H1 (cell line): Measurements from ENCODE around the gene KCNA1. TPM values are rescaled to one million over a fixed set of nuclear protein-coding genes. Genes with fewer than 3 reads are reported as not detected.
A peak's percentile ranks its signal among the peaks of the same experiment; 100 is the strongest.

ENCODE experiments used
- CTCF ChIA-PET: fragments of 300-600 bp; sonication (Branson Sonifier 250); formaldehyde crosslinking; loops from one replicate; lab custom pipeline; 2021; ENCODE audit not compliant: partially characterized antibody; lab: Charles Lee
- POLR2A ChIA-PET: fragments of 300-600 bp; sonication (Branson Sonifier 250); formaldehyde crosslinking; loops from one replicate; lab custom pipeline; 2021; ENCODE audit warnings: inconsistent platforms; ENCODE audit not compliant: partially characterized antibody; lab: Charles Lee
- DNase-seq, 2 experiments: peaks; one replicate each; pipeline versions ENCODE4 v3.0.0 to v3.0.0-alpha.2; 2010 to 2022; ENCODE audit warnings: low spot score in 2 of 2, low read depth in 1 of 2, mixed read lengths in 1 of 2
- FAIRE-seq: peaks from 2 replicates; lab custom pipeline; 2011; peaks lifted over from hg19 to GRCh38; lab: Jason Lieb, UNC
- H2AFZ ChIP-seq: 2 replicates; pipeline ENCODE4 v1.8.1; 2012; ENCODE audit warnings: low read length, inconsistent platforms
- H2AK5ac ChIP-seq: 2 replicates; pipeline ENCODE4 v1.6.1; 2013; ENCODE audit warnings: low read depth, low read length
- H2BK120ac ChIP-seq: replicated peaks from 2 replicates; pipeline ENCODE3; 2013; ENCODE audit warnings: low read depth, low read length, inconsistent platforms
- H2BK12ac ChIP-seq: 2 replicates; pipeline ENCODE4 v1.6.1; 2013; ENCODE audit warnings: low read depth, low read length
- H2BK15ac ChIP-seq: 2 replicates; pipeline ENCODE4 v1.6.1; 2013; ENCODE audit warnings: low read length
- H2BK20ac ChIP-seq: 2 replicates; pipeline ENCODE4 v1.6.1; 2013; ENCODE audit warnings: low read length
- H2BK5ac ChIP-seq: 2 replicates; pipeline ENCODE4 v1.6.1; 2013; ENCODE audit warnings: low read depth, low read length
- H3K14ac ChIP-seq: 2 replicates; pipeline ENCODE4 v1.6.1; 2013; ENCODE audit warnings: inconsistent platforms; ENCODE audit not compliant: insufficient read length
- H3K18ac ChIP-seq: 2 replicates; pipeline ENCODE4 v1.6.1; 2013; ENCODE audit warnings: low read length; ENCODE audit errors: extremely low read depth
- H3K23ac ChIP-seq: 2 replicates; pipeline ENCODE4 v1.6.1; 2013; ENCODE audit warnings: inconsistent platforms; ENCODE audit not compliant: insufficient read length
- H3K23me2 ChIP-seq: 2 replicates; pipeline ENCODE4 v1.6.1; 2013; ENCODE audit warnings: low read depth, low read length
- H3K27ac ChIP-seq: 2 replicates; pipeline ENCODE4 v1.6.1; 2011; ENCODE audit warnings: low read depth, low read length, inconsistent platforms
- H3K27me3 ChIP-seq, 4 experiments: replicated peaks in 1 of 4; 1 replicate in 1 of 4; 2 replicates in 3 of 4; pipeline versions ENCODE4 v1.6.1 to v1.8.1; 2011 to 2013; ENCODE audit warnings: low read length in 3 of 4, mild to moderate bottlenecking in 3 of 4, inconsistent platforms in 2 of 4, mixed read lengths in 2 of 4, moderate library complexity in 1 of 4; ENCODE audit not compliant: control insufficient read depth in 3 of 4, insufficient read depth in 3 of 4; ENCODE audit errors: extremely low read depth in 1 of 4
- H3K36me3 ChIP-seq, 4 experiments: 2 replicates each; pipeline versions ENCODE4 v1.6.1 to v1.8.1; 2011 to 2013; ENCODE audit warnings: mild to moderate bottlenecking in 4 of 4, low read length in 3 of 4, moderate library complexity in 2 of 4, control low read depth in 1 of 4, inconsistent platforms in 1 of 4; ENCODE audit not compliant: insufficient read depth in 4 of 4, control insufficient read depth in 2 of 4
- H3K4ac ChIP-seq: replicated peaks from 2 replicates; pipeline ENCODE3; 2013; ENCODE audit warnings: low read length, low read depth, mixed read lengths, inconsistent platforms; ENCODE audit not compliant: insufficient read length
- H3K4me1 ChIP-seq, 4 experiments: replicated peaks in 1 of 4; 1 replicate in 1 of 4; 2 replicates in 3 of 4; pipeline versions ENCODE4 v1.6.1 to v1.8.1; 2011 to 2013; ENCODE audit warnings: low read length in 3 of 4, inconsistent platforms in 2 of 4, mixed read lengths in 1 of 4; ENCODE audit not compliant: insufficient read depth in 4 of 4, control insufficient read depth in 3 of 4
- H3K4me2 ChIP-seq, 2 experiments: 2 replicates each; pipeline versions ENCODE4 v1.6.1 to v1.8.1; 2011 to 2013; ENCODE audit warnings: low read depth in 2 of 2, low read length in 2 of 2, control low read depth in 1 of 2, inconsistent platforms in 1 of 2, mild to moderate bottlenecking in 1 of 2; ENCODE audit not compliant: insufficient read depth in 1 of 2
- H3K4me3 ChIP-seq, 4 experiments: fragments of 200-600, 300-600 bp in 1 of 4; sonication (generic), shearing (Covaris generic), sonication (Bioruptor Twin) in 1 of 4; 2 replicates each; pipeline versions ENCODE4 v1.5.1 to v1.8.1; 2011 to 2016; ENCODE audit warnings: low read length in 4 of 4, low read depth in 3 of 4, control low read depth in 2 of 4, inconsistent platforms in 2 of 4, mild to moderate bottlenecking in 2 of 4, mixed read lengths in 1 of 4, moderate library complexity in 1 of 4; ENCODE audit not compliant: insufficient read depth in 2 of 4; ENCODE audit errors: extremely low read depth in 1 of 4
- H3K56ac ChIP-seq: replicated peaks from 2 replicates; pipeline ENCODE3; 2013; ENCODE audit warnings: low read depth, mild to moderate bottlenecking, mixed read lengths, low read length, inconsistent platforms; ENCODE audit not compliant: insufficient read length
- H3K79me1 ChIP-seq: 2 replicates; pipeline ENCODE4 v1.6.1; 2013; ENCODE audit warnings: low read depth, low read length, control low read depth
- H3K79me2 ChIP-seq, 2 experiments: 2 replicates each; pipeline versions ENCODE4 v1.6.1 to v1.8.1; 2012 to 2013; ENCODE audit warnings: low read length in 2 of 2, mild to moderate bottlenecking in 2 of 2, inconsistent platforms in 1 of 2; ENCODE audit not compliant: insufficient read depth in 2 of 2, control insufficient read depth in 1 of 2
- H3K9ac ChIP-seq, 4 experiments: replicated peaks in 1 of 4; 1 replicate in 1 of 4; 2 replicates in 3 of 4; pipeline versions ENCODE4 v1.6.1 to v1.8.1; 2011 to 2013; ENCODE audit warnings: low read depth in 3 of 4, low read length in 3 of 4, control low read depth in 2 of 4, mild to moderate bottlenecking in 2 of 4, moderate library complexity in 2 of 4, inconsistent platforms in 1 of 4; ENCODE audit errors: extremely low read depth in 1 of 4
- H3K9me3 ChIP-seq, 2 experiments: 2 replicates each; pipeline versions ENCODE4 v1.6.1 to v1.8.1; 2012 to 2013; ENCODE audit warnings: mild to moderate bottlenecking in 2 of 2, moderate library complexity in 2 of 2, control low read depth in 1 of 2, inconsistent platforms in 1 of 2, low read depth in 1 of 2, low read length in 1 of 2, mixed read lengths in 1 of 2; ENCODE audit not compliant: insufficient read depth in 2 of 2
- H4K20me1 ChIP-seq, 2 experiments: replicated peaks in 1 of 2; 2 replicates each; pipeline versions ENCODE3 to v1.8.1; 2011 to 2013; ENCODE audit warnings: inconsistent platforms in 2 of 2, low read length in 2 of 2, mild to moderate bottlenecking in 1 of 2; ENCODE audit not compliant: insufficient read depth in 2 of 2, control insufficient read depth in 1 of 2
- H4K5ac ChIP-seq: 2 replicates; pipeline ENCODE4 v1.6.1; 2013; ENCODE audit warnings: low read length, low read depth, mixed read lengths, inconsistent platforms; ENCODE audit not compliant: insufficient read length
- H4K8ac ChIP-seq: 2 replicates; pipeline ENCODE4 v1.8.0; 2013; ENCODE audit warnings: mild to moderate bottlenecking, moderate library complexity, low read length, inconsistent platforms; ENCODE audit not compliant: insufficient read depth; ENCODE audit errors: extremely low read depth
- H4K91ac ChIP-seq: replicated peaks from 2 replicates; pipeline ENCODE3; 2013; ENCODE audit warnings: low read length, mixed read lengths, inconsistent platforms; ENCODE audit not compliant: insufficient read length
- ATF3 ChIP-seq: IDR thresholded peaks from 2 replicates; pipeline ENCODE4 v1.6.1; 2011; ENCODE audit warnings: low read depth, mild to moderate bottlenecking, low read length; ENCODE audit not compliant: insufficient read depth
- BCL11A ChIP-seq, 2 experiments: IDR thresholded peaks; one replicate each; pipeline ENCODE4 v1.6.1; 2011; ENCODE audit warnings: low read depth in 2 of 2, low read length in 2 of 2, mild to moderate bottlenecking in 2 of 2
- CHD1 ChIP-seq: IDR thresholded peaks from 2 replicates; pipeline ENCODE4 v1.6.1; 2012; ENCODE audit warnings: low read depth, low read length, improper control_type of control experiment
- E2F6 ChIP-seq: IDR thresholded peaks from 2 replicates; pipeline ENCODE4 v1.6.1; 2012; ENCODE audit warnings: inconsistent platforms
- JUN ChIP-seq: IDR thresholded peaks from 2 replicates; pipeline ENCODE4 v1.6.1; 2011; ENCODE audit warnings: low read depth, mild to moderate bottlenecking, improper control_type of control experiment, low read length
- SIX5 ChIP-seq: IDR thresholded peaks from 2 replicates; pipeline ENCODE4 v1.6.1; 2011; ENCODE audit warnings: mild to moderate bottlenecking, low read depth, low read length
- SP2 ChIP-seq: IDR thresholded peaks from 2 replicates; pipeline ENCODE4 v1.6.1; 2012; ENCODE audit warnings: mild to moderate bottlenecking, low read length, inconsistent platforms
- SUZ12 ChIP-seq: fragments of 200-600 bp; sonication (generic); IDR thresholded peaks from 2 replicates; pipeline ENCODE4 v1.6.1; 2012; ENCODE audit warnings: mild to moderate bottlenecking, inconsistent platforms, low read length, moderate library complexity, mixed read lengths
- WGBS, 2 experiments: shearing (Covaris generic) in 1 of 2; methylation state at CpG; one replicate each; pipeline versions ENCODE4 v1.1.6 to v1.1.7; 2013 to 2015; ENCODE audit warnings: low lambda C conversion rate in 2 of 2, mixed read lengths in 2 of 2, inconsistent platforms in 1 of 2, low coverage in 1 of 2, missing lambda C conversion rate in 1 of 2; ENCODE audit not compliant: insufficient replicate concordance in 2 of 2, insufficient coverage in 1 of 2, insufficient read length in 1 of 2; ENCODE audit errors: extremely low coverage in 1 of 2, missing lambda C conversion rate in 1 of 2; 5-methylcytosine and 5-hydroxymethylcytosine counted together
- polyA plus RNA-seq, 7 experiments: library from polyadenylated mRNA; depleted of rRNA in 3 of 7; stranded (reverse) in 5 of 7; unstranded in 2 of 7; fragments of >200 nt in 5 of 7; fragments of 200-250 nt in 2 of 7; gene quantifications; 1 replicate in 5 of 7; 2 replicates in 1 of 7; 4 replicates in 1 of 7; pipeline versions ENCODE4 v1.2.1 to v1.2.3, GENCODE V29; 2011 to 2013; ENCODE audit warnings: missing spikeins in 2 of 7, mixed read lengths in 2 of 7
- total RNA-seq: library from RNA; stranded (reverse); fragmentation: NEBNext Ultra II Directional; extraction: Animal tissue kit (Norgen Biotek cat#: 25700); gene quantifications from 2 replicates; pipeline ENCODE4 v1.2.1, GENCODE V29; 2021

KCNA1 gene
- total and polyA plus RNA-seq, 2 of the 8 experiments (the other 6 are each of a cell fraction or from before 2014, with no cell fraction given), result 0.23 to 0.30 TPM

DNA sequence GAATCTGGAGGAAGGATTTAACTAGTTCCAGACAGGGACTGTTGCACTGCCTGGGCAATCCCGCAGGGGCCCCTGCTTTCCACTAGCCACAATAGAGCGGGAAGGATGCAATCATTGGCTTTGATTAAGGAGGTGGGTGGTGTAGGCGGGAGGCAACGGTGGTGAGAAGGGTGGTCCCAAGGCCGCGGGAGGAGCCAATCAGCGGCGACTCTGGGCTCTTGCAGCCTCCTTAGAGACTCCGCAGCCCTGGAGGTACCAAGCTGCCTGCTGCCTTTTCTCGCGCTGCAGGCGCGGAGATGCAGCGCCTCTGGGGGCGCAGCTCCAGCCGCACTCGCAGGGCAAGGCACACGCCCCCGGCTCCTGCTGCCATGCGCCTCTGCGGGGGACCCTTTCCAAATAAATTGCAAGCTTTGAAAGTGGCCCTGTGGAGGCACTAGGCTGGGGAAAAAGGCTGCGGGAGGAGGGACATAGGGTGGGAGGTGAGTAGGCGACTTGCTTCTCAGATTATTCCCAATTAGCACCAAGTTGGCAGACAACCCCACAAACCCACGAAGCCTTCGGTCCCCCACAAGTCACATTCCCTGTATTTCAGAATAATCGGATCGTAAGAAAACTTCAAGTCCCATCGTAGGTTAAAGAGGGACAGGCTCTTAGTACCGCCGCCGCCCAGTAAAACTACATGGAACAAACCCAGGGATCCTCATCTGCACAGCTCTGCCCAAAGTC, 858 bp upstream of the KCNA1 start:
- Histone ChIP-seq H4K20me1 (peaks cover 0 to 2% of the 10 kb centered on the region in 2 experiments), H3K36me3 (no peaks in the 10 kb centered on the region; a peak in 1 of 8 replicates), H2BK15ac (no peak overlapping the region), H3K9ac (no peak overlapping the region), H3K18ac (no peak overlapping the region), H3K4me2 (peak overlapping the region; percentile 88 to 99), H3K27ac (no peak overlapping the region), H2BK5ac (no peak overlapping the region), H3K4me3 (peak overlapping the region; percentile 45 to 70 (median 58); a peak in 7 of 8 replicates), H2AFZ (0 out of 2 replicates have a peak overlapping the region, but pooled peaks have one; percentile 46), H4K5ac (no peak overlapping the region), H3K9me3 (peaks cover 3 to 9% of the 10 kb centered on the region in 2 experiments; a peak in 2 of 4 replicates), H3K4ac (no peak overlapping the region), H3K79me1 (no peaks in the 10 kb centered on the region), H3K27me3 (peaks cover 33 to 58% (median 46%) of the 10 kb centered on the region in 4 experiments), H3K23me2 (peaks cover 15% of the 10 kb centered on the region; the same call in 1 of the 2 replicates), H3K79me2 (no peaks in the 10 kb centered on the region), H2BK120ac (no peak overlapping the region), H3K56ac (no peak overlapping the region), H2BK12ac (no peak overlapping the region), H3K4me1 (peaks cover 0 to 17% (median 10%) of the 10 kb centered on the region in 4 experiments; a peak in 6 of 7 replicates), H3K14ac (no peak overlapping the region), H2AK5ac (no peak overlapping the region), H3K23ac (no peak overlapping the region), H4K8ac (no peak overlapping the region), H4K91ac (no peak overlapping the region), H2BK20ac (no peak overlapping the region)
- 2% methylated on average over 30 of the region's 31 CpGs; no CpG with 5 or more reads in 1 of the 2 experiments for WGBS, 2 experiments
- CTCF ChIA-PET, result interaction anchor here (0.6 to 12.1 kb wide), 26 partner anchors 12 to 1257 kb away, joined by 3 to 162 read pairs (median 4); no protein-coding TSS in a partner anchor
- POLR2A ChIA-PET, result no interaction called here
- FAIRE-seq (peak; percentile 71), DNase-seq (peak; percentile 83 to 90)
- TF ChIP-seq ATF3 (no peak), E2F6 (peak; percentile 68), JUN (no peak), SUZ12 (no peak), BCL11A (IDR thresholded peaks at IDR 0.05; ENCODE audit: low read depth in 2 of 2, low read length in 2 of 2) (no peak), SP2 (no peak), SIX5 (no peak), CHD1 (no peak)
